Measurements from ENCODE around the gene GIPC2.

- TF ChIP-seq CTCF (IDR thresholded peaks at IDR 0.05) = no peak
- TF ChIP-seq POLR2A (IDR thresholded peaks at IDR 0.05) = no peak
- no peak for TF ChIP-seq EP300 (IDR thresholded peaks at IDR 0.05)
Observed at GRCh38 chr1:78055565-78056132, 9.9 kb downstream of the GIPC2 start.
